ENCODE results near the gene NAPB.

Gene NAPB

DNA sequence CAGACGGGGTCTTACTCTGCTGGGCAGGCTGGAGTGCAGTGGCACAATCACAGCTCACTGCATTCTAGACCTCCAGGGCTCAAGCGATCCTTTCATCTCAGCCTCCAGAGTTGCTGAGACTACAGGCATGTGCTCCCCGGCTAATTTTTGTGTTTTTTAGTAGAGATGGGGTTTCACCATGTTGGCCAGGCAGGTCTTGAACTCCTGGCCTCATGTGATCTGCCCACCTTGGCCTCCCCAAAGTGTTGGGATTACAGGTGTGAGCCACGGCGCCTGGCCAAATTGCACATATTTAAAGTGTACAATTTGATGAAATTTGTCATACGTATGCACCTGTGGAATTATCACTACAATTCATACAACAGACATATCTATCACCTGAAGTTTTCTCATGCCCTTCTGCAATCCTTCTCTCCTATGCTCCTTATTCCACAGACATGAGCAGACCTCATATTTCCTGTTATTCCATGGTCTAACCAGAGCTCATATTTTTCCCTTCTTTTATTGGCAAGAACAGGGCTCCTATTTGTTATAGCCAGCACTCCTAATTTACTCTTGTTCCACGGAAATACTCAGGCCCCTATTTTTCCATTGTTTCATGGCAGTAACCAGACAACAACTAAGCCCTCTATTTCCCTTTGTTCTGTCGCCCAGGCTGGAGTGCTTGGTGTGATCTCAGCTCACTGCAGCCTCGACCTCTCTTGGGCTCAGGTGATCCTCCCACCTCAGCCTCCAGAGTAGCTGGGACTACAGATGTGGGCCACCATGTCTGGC lies 16.0 kb upstream of the NAPB start:
- no peak for DNase-seq

DNA sequence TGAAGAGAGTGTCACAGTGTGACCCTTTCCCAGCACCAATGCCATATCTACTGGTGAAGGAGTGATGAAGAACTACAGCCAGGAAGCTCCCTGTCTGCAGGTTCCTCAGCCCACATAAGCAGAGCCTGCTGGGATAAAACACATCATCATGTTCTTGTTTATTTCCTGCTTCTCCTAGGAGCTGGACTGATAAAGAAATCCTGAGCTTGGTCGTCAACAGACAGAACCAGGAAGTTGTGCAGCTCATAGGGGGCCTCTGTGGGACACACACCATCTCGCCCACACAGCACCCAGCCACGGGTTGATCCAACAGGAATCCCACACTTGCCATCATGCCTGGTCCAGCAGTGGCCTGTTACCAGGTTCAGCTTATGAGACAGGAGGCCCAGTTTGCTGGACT lies 15.4 kb upstream of the NAPB start:
- DNase-seq = peak; percentile 15

DNA sequence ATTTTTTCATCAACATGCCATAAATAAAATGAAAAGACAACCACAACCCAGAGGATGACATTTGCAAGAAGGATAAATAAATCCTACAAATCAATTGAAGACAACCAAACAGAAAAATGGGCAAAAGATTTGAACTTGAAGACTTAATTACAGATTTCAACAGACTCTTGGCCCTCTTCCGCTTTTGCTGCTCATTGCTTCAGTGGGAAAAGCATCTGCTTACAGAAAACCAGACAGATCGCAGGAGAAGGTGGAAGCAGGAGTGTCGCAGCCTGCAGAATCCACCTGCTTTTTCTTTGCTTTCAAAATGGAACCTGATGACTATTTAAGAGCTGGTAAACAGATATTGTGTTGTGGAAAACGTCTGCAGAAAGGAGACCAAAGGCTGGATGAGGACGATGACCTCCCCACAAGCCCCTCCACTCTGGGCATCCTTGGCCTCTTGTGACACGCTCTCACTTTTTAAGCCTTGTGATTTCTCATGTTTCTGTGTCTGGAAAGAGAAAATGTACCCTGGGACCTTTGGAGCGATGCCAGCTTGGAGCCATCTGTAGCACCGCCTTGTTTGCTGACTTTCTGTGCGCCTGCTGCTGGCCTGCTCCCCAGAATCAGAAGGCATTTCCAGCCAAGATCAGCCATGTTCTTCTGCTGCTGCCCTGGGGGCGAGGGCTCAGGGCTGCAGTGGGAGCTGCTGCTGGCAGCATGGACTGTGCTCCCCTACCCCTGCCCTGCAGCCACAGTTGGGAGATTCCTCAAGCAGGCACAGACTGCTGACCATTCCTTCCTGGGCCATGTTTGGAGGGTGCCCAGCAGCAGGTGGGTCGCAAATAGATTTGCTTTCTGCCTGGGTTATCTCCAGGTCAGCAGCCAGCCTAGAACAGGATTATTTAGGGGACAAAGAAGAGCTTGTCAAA lies 14.6 kb upstream of the NAPB start:
- no peak for DNase-seq

DNA sequence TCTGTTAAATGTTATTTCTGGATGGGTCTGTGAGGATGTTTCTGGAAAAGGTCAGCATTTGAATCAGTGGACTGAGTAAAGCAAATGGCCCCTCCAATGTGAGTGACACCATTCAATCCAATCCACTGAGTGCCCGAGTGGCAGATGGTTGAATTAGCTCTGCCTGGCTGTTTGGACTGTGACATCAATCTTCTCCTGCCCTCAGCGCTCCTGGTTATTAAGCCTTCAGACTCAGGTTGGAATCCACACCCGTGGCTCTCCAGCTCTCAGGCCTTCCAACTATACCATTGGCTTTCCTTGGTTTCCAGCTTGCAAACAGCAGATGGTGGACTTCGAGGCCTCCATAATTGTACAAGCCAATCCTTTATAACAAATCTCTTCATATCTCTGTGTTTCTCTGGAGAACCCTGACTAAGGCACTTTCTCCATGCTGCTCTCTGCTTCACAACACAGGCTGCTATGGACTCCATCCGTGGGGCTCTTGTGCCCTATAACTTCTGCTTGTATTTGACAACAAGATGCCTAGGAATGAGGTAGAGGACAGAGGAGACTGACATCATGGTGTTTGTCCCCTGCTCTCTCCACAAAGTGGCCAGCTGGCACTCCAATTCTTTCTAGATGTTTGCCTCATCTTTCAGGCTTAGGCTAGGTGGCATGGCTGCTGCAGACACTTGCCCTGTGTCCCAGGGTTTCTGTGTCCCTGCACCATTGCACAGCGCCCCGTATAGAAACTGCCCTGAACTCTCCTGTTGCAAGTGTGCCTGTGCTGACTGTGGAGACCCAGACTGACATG lies 13.4 kb upstream of the NAPB start:
- no peak for DNase-seq

DNA sequence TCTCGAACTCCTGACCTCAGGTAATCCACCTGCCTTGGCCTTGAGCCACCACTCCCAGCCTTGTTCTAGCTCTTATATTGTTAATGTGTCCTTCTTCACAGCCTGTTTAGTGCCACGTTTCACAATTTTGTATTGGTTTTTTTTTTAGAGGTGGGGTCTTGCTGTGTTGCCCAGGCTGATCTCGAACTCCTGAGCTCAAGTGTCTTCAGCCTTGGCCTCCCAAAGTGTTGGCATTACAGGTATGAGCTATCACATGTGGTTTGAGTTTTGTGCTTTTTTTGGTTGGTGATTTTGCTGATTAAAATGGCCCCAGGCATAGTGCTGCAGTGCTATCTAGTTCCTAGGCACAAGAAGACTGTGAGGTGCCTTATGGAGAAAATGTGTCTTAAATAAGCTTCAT lies 12.3 kb upstream of the NAPB start:
- DNase-seq = no peak

DNA sequence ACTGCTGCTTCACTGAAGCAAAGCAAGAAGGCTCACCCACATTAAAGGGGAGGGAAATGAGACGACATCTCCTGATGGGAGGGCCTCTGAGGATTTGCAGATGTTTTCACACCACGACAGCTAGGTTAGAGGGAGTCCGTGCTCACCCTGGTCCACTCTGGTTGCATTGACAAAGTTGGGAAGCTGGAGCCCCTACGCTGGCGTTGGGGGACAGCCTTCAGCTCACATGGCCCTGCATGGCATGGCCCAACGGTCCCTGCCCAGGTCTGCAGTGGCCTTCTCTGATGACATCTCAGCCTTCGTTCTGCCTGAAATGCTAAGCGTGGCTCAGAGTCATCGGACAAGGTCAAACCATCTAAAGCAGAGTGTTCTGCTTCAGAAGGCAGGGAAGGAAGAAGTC lies 3.8 kb upstream of the NAPB start:
- no peak for DNase-seq

DNA sequence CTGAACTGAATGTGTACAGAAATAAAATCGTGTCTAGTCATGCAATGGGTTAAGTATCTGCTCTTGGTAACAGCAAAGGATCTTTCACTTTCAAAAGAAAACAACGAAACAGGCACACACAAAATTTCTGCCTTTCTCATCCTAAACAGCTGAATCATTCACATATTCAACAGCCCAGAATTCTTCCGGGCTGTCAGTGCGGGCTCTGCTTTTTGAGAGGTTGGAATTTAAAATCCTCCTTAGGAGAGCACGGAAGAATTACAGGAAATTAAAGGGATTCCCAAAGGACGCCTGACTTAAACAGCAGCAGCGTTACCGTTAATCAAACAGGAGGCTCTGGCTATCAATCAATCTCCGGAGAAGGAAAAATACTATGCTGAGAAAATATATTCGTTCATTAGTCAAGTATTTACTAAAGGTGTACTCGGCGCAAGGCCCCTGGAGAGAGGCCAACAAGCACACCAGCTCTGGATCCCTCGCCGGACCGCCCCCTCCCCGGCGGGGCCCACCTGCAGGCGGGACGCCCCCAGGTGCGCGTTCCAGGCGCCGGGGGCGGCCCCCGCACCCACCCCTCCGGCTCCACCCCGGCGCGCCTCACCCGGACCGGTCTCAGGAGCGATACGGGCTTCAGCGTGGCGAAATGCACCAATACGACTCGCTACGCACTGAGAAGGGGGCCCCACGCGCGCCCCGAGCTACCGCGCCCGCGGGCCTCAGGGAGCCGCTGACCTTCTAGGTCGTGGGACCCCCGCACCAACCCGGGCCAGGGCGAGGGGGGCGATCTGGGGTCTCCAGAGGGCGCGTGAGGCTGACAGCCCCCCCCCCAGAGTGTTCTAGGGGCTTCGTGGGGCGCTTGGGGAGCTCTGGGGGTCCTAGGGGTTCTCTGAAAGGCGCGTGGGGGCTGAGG lies 1.0 kb downstream of the NAPB start:
- DNase-seq = peak; percentile 63

DNA sequence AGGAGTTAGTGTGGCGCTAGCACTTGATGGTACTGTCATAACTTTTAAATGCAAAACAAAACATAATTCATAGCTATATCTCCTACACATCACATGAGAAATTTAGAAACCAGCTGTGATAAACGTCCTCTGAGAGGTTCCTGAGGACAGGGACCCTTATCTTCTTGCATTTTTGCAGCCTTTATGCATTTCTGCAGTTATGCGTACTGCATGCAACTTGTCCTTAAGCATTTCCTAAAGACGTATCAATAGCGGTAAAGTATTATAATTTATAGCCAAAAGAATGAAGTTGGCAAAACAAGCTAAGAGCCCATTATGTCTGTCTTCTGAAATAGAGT lies 1.7 kb downstream of the NAPB start:
- DNase-seq = no peak

DNA sequence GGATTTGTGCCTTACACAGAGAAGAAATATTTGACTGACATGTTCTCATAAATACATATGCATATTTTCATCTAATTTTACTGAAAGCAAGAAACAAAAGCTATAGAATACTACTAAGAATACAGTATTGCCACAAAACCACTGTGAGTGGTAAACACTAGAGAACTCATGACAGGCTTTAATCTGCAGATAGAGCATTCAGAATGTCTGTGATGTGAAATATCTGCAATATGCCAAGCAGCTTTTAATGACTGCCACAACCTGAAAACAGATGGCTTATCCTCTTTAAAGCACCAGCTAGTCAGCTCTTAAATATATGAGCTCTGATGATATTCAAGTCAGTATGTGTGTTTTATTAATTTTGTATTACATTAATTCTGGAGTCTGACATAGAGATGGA lies 3.4 kb downstream of the NAPB start:
- peak; percentile 59 for DNase-seq

DNA sequence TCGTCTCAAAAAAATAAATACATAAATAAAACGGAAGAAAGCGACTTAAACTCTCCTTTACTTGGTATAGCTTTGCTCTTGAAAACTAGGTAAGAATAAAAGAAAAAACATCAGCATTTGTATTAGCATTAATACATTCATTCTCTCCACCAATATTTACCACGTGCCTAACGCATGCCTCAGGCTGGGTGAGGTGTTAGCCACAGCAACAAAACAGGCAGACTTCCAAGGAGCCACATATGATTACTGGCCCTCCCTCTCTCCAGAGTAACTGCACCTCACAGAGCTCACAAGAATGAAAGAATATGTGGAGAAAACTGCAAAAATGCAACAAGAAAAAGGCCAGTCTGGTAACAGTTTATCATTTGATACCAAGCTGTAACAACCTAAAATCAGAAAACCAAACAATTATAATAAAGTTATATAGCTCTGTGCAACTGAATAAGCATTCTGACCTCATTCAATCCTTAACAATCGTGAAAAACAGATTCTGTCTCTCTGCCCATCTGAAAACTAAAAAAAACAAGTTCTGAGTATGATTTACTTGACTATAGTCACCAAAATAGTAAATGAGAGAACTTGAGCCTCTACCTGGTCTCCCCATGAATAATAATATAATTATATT lies 5.2 kb downstream of the NAPB start:
- peak; percentile 30 for DNase-seq

DNA sequence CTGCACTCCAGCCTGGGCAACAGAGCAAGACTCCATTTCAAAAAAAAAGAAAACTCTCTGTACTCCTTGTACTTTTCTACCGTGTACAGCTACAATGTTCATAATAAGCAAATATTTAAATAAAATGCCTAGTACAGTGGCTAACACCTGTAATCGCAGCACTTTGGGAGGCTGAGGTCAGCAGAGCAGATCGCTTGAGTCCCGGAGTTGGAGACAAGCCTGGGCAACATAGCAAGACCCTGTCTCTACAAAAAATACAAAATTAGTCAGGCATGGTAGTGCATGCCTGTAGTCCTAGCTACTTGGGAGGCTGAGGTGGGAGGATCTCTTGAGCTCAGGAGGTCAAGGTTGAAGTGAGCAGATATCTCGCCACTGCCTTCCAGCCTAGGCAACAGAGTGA lies 5.7 kb downstream of the NAPB start:
- no peak for DNase-seq

DNA sequence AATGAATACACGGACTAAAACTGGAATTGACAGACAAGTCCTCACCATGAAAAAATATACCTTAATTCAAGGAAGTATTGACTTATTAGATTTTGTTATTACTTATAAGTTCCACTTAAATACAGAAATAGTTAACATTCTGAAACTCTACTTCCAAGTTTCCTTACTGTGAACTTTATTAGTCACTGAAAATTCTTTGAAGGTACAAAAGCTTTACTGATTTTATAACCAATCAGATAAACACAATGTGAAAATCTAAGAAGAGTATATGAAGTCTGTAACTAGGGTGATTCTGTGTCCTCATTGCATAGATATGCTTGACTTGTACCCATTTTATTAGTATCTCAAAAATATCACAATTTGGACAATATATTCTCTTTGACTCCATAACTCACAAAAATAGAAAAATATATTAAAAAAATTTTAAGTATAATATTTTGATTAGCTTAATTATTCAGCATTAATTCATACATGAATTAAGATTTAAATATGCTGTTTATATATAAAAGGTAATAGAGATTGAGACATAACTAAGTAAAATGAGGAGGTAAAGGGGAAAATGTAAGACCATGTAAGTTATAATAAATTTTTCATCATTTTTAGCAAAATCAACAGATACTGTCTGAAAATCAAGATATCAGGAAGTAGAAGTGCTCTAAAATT lies 6.6 kb downstream of the NAPB start:
- no peak for DNase-seq

DNA sequence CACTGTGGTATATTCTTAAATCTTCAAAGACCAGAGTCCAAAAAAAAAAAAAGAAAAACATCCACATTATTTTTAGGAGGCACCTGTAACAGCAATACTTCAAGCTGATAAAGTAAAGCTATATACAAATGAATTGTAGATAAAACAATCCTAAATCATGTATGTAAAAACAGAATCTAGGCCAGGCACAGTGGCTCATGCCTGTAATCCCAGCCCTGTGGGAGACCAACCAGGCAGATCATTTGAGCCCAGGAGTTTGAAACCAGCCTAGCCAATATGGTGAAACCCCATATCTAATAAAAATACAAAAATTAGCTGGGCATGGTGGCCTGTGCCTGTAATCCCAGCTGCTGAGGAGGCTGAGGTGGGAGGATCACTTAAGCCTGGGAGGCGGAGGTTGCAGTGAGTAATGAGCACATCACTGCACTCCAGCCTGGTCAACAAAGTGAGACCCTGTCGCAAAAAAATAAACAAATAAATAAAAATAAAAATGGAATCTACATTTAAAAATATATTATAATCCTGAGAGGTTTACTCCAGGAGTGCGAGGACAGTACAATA lies 7.3 kb downstream of the NAPB start:
- DNase-seq = no peak

DNA sequence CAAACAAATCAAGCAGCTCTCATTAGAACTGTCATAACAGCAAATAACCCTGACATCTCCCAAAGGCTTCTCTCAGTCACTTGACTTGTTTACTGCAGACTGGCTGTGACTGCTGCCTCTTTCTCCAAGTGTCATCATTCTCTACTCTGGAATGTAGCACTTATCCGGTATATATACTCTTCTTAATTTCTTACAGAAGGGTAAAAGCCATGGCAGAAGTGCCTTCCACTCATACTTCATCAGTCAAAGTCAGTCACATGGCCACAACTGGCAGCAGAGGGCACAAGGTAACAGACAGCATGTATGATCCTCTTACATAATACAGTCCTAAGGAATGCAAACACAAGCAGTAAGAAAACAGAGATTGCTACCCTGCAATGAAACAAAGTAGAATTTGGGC lies 9.3 kb downstream of the NAPB start:
- peak; percentile 40 for DNase-seq

DNA sequence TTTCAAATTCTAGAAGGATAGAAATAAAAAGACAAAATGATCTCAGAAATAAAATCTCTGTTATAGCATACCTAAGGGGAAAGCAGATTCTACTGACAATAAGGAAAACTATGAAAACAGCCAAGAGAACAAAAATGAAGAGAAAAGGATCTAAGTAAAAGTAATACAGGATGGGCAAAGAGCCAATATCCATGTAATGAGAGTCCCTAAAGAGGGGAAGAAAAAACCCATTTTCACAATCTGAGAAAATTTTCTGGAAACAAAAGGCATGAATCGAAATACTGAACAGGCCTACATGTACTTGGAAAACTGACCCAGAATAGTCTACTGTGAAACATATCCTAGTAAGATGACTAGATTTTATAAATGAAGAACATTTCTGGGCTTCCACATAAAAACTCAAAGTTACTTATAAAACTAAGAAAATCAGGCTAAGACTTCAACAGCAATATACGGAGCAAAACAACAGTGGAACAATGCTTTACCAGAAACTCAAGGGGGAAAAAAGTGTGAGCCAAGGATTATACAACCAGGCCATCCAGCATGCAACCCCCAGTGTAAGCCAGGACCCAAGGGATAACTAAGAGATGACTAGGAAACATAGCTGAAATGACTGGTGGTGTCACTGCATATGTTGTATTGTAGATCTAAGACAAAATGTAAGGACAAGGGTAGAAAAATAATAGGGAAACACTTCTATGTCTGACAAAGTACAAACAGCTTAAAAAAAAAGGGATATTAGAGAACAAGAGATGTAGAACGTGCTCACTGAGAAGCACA lies 10.2 kb downstream of the NAPB start:
- no peak for DNase-seq

DNA sequence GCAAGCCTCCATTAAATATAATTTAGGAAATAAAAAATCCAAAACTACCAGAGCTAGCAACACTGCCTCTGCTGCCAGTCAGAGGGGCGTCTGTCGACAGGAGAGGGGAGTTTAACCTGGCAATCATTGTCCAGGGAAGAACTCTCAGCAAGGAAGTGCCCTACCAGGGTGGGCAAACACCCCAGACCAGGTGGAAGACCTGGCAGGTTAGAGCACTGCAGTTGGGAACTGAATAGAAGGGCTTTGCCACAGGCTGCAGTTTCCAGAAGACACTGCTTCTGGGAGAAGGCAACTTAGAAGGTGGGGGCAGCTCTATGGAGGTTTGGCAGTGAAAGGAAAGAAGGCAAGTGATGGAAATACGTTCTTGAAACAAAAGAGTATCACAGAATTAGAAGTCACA lies 11.5 kb downstream of the NAPB start:
- DNase-seq = no peak

DNA sequence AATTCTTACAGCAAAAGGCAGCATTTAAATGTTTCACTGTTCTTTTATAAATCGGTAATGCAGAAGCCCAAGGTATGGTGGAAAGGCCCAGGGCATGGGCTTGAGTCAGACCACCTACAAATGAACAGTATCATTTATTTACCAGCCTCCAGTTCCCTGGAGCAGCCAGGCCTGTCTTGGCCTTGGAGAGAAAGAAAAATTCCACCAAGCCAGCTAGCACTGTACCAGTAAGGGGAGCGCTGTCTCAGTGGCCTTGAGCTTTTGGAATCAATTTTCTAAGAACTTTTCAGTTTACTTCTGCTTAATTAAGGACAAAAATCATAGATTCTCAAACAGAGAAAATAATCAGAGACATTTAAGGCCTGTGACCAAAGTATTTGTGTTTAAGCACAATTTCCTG lies 12.3 kb downstream of the NAPB start:
- DNase-seq = no peak

DNA sequence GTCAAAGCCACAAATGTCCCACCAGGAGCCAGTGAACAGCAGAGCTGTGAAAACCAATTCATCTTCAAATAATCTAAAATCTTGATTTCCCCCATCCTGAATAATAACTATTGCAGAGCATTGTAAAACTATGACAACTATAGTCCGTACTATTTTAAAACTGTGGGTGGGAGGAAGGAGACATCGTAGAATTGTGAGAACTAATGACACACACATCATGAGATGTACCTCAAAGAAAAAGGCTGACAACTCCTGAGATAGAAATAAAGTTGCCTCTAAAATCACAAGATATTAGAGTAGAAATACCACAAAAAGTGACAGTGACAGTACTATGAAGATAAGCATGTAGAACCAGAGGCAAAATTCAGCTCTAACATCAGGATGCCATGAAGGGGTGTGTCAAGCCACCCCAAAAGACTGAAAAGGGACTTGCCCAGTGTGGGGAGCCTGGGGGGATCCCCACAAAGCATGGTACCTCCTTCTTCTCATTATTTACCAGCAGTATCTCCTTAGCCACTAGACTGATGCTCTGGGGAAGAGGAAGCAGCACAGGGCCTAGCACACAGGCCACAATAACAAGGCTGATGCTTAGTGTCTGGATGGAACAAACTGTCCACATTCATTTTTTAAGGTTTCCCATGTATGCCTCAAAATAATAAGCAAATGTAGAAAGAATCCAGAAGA lies 13.4 kb downstream of the NAPB start:
- DNase-seq = peak; percentile 13

DNA sequence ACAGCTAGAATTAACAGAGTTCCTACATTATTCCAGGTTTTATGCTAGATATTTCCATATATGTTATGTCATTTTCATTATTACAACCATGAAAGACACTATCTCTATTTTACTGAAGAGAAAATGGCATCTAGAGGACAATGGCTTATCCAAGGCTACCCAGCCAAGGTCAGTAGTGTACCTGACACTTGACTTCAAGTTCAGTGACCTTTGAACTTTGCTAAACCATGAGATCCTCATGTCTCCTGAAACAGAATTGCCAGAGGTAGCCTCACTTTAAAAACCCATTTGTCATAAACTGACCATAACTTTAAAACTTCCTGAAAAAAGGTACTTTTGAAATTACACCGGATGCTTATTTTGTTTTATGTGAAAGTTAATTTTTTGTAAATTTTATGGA lies 14.4 kb downstream of the NAPB start:
- no peak for DNase-seq

DNA sequence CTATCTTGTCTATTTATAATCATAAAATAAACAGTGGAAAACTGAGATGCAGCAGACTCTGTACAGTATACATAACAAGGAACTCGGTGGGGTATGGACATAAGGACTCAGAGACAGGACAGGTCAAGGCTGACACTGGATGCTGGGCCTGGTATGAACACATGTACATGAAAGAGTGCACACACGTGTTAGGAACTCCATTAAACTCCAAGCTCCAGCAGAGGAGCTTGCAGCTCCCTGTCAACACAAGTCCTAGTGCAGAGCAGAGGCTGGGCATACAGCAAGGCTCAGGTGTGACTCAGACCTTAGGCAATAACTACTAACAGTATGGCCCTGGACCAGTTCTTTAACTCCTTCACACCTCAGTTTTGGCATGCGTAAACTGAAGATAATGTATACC lies 17.1 kb downstream of the NAPB start:
- no peak for DNase-seq

Data from hematopoietic multipotent progenitor cell treated with erythropoietin and hydrocortisone succinate and interleukin-3 and kit ligand, for 4 days (in vitro differentiated cells).